Activated B cell treated with CpG ODN at 0.5 μM for 24 hours (primary cell): Measurements from ENCODE around the gene HEY2. TPM values are rescaled to one million over a fixed set of nuclear protein-coding genes. Genes with fewer than 3 reads are reported as not detected.

Experiments
- ATAC-seq: fragments of 200-7000 bp; cut with Tn5 transposase; one replicate; pipeline ENCODE4 v1.10.0; 2021; ENCODE audit warnings: low read depth, mild to moderate bottlenecking, moderate library complexity
- CTCF ChIA-PET: fragments of 350-600 bp; sonication (Branson Sonifier 250); formaldehyde crosslinking; loops from one replicate; lab custom pipeline; 2021; ENCODE audit warnings: antibody characterized with exemption; lab: Charles Lee
- POLR2A ChIA-PET: fragments of 350-600 bp; sonication (Branson Sonifier 250); formaldehyde crosslinking; loops from one replicate; lab custom pipeline; 2021; ENCODE audit warnings: antibody characterized with exemption; lab: Charles Lee
- DNase-seq: peaks from one replicate; pipeline ENCODE4 v3.0.0; 2022
- H3K27ac Mint-ChIP-seq: one replicate; pipeline ENCODE4 v1.8.0; 2020; ENCODE audit warnings: mixed read lengths
- H3K27me3 Mint-ChIP-seq: one replicate; pipeline ENCODE4 v1.8.0; 2021; ENCODE audit warnings: mixed read lengths
- H3K36me3 Mint-ChIP-seq: one replicate; pipeline ENCODE4 v1.8.0; 2021; ENCODE audit warnings: low read depth, mixed read lengths
- H3K4me1 Mint-ChIP-seq: one replicate; pipeline ENCODE4 v1.8.0; 2021; ENCODE audit warnings: mixed read lengths
- H3K4me3 Mint-ChIP-seq: one replicate; pipeline ENCODE4 v1.8.0; 2020; ENCODE audit warnings: mild to moderate bottlenecking, mixed read lengths
- H3K9me3 Mint-ChIP-seq: one replicate; pipeline ENCODE4 v1.8.0; 2020; ENCODE audit warnings: mixed read lengths
- intact Hi-C: fragments of 100-400 bp; cut with micrococcal nuclease; formaldehyde crosslinking; loops from one replicate; pipeline ENCODE4 v1.15.1; 2024
- total RNA-seq: library from RNA; stranded (reverse); gene quantifications from 2 replicates; pipeline ENCODE4 v1.2.3, GENCODE V29; 2022
- TF ChIP-seq, protein P1 (sequence below): fragments of 200-600 bp; IDR thresholded peaks from one replicate; pipeline ENCODE4 v1.8.0; 2022; ENCODE audit warnings: antibody characterized with exemption, mild to moderate bottlenecking

Gene HEY2
- total RNA-seq, 1 donor from 2014 or later, result not detected

DNA sequence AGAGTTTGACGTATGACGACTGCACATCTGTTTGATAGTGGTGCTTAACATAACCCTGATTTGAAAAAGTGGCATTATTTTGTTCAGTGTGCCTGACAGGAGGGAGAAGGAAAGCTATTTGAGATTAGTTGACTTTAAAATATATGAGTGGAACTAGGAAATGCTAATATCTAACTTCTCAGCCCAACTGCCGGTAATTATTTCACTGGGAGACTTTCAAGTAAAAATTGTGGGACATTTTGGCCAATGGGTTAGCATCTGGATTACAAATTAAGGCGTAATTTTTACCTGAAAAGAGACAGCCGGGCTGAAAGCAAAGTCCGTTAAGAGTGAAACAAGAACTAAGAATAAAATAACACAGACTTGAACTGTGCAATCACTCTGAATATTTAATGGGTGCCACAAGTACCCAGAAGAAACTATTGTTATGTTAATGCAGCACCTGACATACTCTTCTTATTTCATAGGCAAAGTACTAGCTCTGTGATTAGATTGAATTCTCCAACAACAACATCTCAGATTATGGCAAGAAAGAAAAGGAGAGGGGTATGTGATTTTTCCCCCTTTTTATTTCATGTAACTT lies 2.0 kb downstream of the HEY2 start:
- ATAC-seq (no peak), DNase-seq (no peak)
- Mint-ChIP-seq H3K4me3 (no peak overlapping the region), H3K27ac (no peak overlapping the region), H3K9me3 (no peaks in the 10 kb centered on the region), H3K36me3 (no peaks in the 10 kb centered on the region), H3K27me3 (peaks cover 40% of the 10 kb centered on the region), H3K4me1 (peaks cover 36% of the 10 kb centered on the region)
- ChIA-PET CTCF (interaction anchor here (7.5 kb wide), 1 partner anchor 439 kb away, joined by 200 read pairs; no protein-coding TSS in a partner anchor), POLR2A (interaction anchor here (1.0 to 1.4 kb wide), 2 partner anchors 450 to 451 kb away, joined by 3 to 4 read pairs; partner anchors contain the start of gene HDDC2)
- intact Hi-C loops, result no loop called here
- TF ChIP-seq, protein P1, sequence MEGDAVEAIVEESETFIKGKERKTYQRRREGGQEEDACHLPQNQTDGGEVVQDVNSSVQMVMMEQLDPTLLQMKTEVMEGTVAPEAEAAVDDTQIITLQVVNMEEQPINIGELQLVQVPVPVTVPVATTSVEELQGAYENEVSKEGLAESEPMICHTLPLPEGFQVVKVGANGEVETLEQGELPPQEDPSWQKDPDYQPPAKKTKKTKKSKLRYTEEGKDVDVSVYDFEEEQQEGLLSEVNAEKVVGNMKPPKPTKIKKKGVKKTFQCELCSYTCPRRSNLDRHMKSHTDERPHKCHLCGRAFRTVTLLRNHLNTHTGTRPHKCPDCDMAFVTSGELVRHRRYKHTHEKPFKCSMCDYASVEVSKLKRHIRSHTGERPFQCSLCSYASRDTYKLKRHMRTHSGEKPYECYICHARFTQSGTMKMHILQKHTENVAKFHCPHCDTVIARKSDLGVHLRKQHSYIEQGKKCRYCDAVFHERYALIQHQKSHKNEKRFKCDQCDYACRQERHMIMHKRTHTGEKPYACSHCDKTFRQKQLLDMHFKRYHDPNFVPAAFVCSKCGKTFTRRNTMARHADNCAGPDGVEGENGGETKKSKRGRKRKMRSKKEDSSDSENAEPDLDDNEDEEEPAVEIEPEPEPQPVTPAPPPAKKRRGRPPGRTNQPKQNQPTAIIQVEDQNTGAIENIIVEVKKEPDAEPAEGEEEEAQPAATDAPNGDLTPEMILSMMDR, result no peak

DNA sequence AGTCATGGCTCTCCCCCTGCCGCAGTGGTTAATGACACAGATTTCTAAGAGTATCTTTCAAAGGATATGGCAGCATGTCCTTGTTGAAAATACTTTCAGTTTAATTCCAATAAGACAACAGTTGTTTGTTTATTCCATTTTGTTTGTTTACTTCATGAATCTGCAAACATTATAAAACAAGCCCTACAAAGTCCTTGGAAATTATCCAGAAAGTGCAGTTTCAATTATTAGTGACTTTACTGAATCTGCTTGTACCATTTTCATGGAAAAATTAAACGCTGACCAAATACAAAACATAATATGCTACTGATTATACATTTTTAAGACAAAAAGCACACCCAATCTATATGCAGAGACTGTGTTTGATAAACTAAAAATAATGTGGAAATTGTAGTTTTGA lies 3.3 kb downstream of the HEY2 start:
- no peaks in the 10 kb centered on the region for H3K9me3 Mint-ChIP-seq
- ChIA-PET POLR2A (interaction anchor here (1.0 to 1.2 kb wide), 2 partner anchors 233 to 452 kb away, joined by 3 read pairs; partner anchors contain the start of gene TRMT11), CTCF (interaction anchor here (1.0 to 7.5 kb wide), 12 partner anchors 8 to 455 kb away, joined by 3 to 200 read pairs (median 5); partner anchors contain the start of gene HDDC2)
- peaks cover 26% of the 10 kb centered on the region for H3K4me1 Mint-ChIP-seq
- no peaks in the 10 kb centered on the region for H3K36me3 Mint-ChIP-seq
- intact Hi-C loops, result loop anchor here (1.0 to 2.0 kb wide), 3 partner anchors 16 to 438 kb away; no protein-coding TSS in a partner anchor
- no peak overlapping the region for H3K4me3 Mint-ChIP-seq
- no peak overlapping the region for H3K27ac Mint-ChIP-seq
- TF ChIP-seq, protein P1, result no peak
- no peak for DNase-seq
- H3K27me3 Mint-ChIP-seq, result peaks cover 36% of the 10 kb centered on the region
- ATAC-seq, result no peak

DNA sequence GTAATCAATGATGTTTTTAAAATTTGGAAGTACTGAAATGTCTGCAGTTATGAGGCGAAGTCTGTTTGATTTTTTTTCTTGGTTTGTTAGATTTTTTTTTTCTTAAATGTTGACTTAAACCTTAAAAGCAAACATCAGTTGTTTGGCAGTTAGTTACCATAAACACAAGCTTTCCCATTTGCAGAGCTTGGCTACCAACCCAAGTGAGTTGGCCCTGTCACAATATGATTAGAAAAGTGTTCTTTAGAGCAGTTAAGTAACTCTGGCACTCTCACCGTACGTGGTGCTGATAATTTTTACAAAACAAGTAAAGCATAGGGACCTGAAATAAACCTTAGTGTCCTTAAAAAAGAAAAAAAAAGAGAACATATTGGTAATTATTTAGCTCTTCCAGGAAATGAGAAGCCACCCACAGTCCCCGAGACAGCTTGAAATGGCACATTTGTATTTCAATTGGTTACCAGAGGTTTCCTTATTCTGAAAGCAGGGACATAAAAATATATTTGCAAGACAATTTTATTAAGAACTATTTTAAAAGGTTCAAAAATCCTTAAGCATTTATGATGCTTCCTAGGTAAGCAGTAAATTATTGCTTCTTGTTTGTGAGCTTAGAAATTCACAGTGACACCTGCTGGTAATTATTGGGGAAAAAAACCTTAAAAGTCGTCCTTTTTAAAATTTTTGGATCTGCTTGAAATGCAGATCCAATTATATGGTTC lies 3.9 kb downstream of the HEY2 start:
- no peak overlapping the region for H3K4me3 Mint-ChIP-seq
- H3K4me1 Mint-ChIP-seq, result peaks cover 20% of the 10 kb centered on the region
- no peak overlapping the region for H3K27ac Mint-ChIP-seq
- no peak for DNase-seq
- TF ChIP-seq, protein P1, result no peak
- no peaks in the 10 kb centered on the region for H3K36me3 Mint-ChIP-seq
- POLR2A ChIA-PET, result interaction anchor here (1.2 kb wide), 1 partner anchor 233 kb away, joined by 3 read pairs; the partner anchor contains the start of gene TRMT11
- CTCF ChIA-PET, result interaction anchor here (0.7 to 7.5 kb wide), 15 partner anchors 9 to 456 kb away, joined by 3 to 200 read pairs (median 5); partner anchors contain the start of gene HDDC2
- peaks cover 34% of the 10 kb centered on the region for H3K27me3 Mint-ChIP-seq
- no peaks in the 10 kb centered on the region for H3K9me3 Mint-ChIP-seq
- ATAC-seq, result no peak
- intact Hi-C loops, result loop anchor here (1.0 to 2.0 kb wide), 3 partner anchors 15 to 439 kb away; no protein-coding TSS in a partner anchor

DNA sequence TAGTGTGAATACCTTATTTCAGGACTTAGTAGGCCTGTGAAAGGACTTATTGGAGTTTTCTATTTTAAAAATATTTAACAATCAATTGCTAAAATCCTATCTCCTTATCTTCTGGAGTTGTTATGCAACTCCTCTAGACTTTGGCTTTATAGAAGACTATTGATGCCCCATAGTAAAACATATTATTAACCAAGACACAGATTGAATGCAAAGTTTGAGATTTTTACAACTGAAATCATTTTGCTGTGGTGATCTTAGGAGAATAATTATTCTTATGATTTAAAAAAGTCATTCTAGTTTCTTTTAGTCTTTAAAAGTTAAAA lies 4.5 kb downstream of the HEY2 start:
- TF ChIP-seq, protein P1, result no peak
- Mint-ChIP-seq H3K27ac (no peak overlapping the region), H3K27me3 (peaks cover 31% of the 10 kb centered on the region), H3K36me3 (no peaks in the 10 kb centered on the region), H3K4me3 (no peak overlapping the region), H3K9me3 (no peaks in the 10 kb centered on the region), H3K4me1 (peaks cover 14% of the 10 kb centered on the region)
- POLR2A ChIA-PET, result no interaction called here
- intact Hi-C loops, result loop anchor here (1.0 to 2.0 kb wide), 3 partner anchors 15 to 440 kb away; no protein-coding TSS in a partner anchor
- CTCF ChIA-PET, result interaction anchor here (0.7 to 7.5 kb wide), 16 partner anchors 9 to 456 kb away, joined by 3 to 200 read pairs (median 5); partner anchors contain the start of gene HDDC2
- ATAC-seq, result no peak
- no peak for DNase-seq
